Left ventricle myocardium inferior (tissue), 1 donor: Measurements from ENCODE around the gene KIFC3. TPM values are rescaled to one million over a fixed set of nuclear protein-coding genes. Genes with fewer than 3 reads are reported as not detected.

Source experiments
- DNase-seq: peaks from one replicate; pipeline ENCODE4 v3.0.0-alpha.2; 2020
- H3K27ac ChIP-seq: fragments of 200-600 bp; replicated peaks from 2 replicates; pipeline ENCODE4 v1.8.0; 2021
- H3K27me3 ChIP-seq: fragments of 200-600 bp; 2 replicates; pipeline ENCODE4 v1.8.0; 2021; ENCODE audit warnings: low read depth
- H3K36me3 ChIP-seq: fragments of 200-600 bp; 2 replicates; pipeline ENCODE4 v1.8.0; 2021
- H3K4me1 ChIP-seq: fragments of 200-600 bp; 2 replicates; pipeline ENCODE4 v1.8.0; 2021
- H3K4me3 ChIP-seq: fragments of 200-600 bp; 2 replicates; pipeline ENCODE4 v1.8.0; 2021; ENCODE audit warnings: mild to moderate bottlenecking, moderate library complexity
- H3K9me3 ChIP-seq: fragments of 200-600 bp; replicated peaks from 2 replicates; pipeline ENCODE4 v1.8.0; 2021
- CTCF ChIP-seq: fragments of 200-600 bp; IDR thresholded peaks from 2 replicates; pipeline ENCODE4 v1.8.0; 2021; ENCODE audit warnings: antibody characterized with exemption, mild to moderate bottlenecking, borderline replicate concordance
- intact Hi-C: fragments of 100-400 bp; cut with micrococcal nuclease; formaldehyde crosslinking; loops from one replicate; pipeline ENCODE4 v1.11.0; 2022
- total RNA-seq: library from RNA; stranded (reverse); fragmentation: NEBNext Ultra II Directional; extraction: Animal tissue kit (Norgen Biotek cat#: 25700); gene quantifications from one replicate; pipeline ENCODE4 v1.2.1, GENCODE V29; 2021
- donor health status: DM: no; HTN: yes; CAD: no; lungs with severe emphysema.

The KIFC3 gene
- total RNA-seq, 1 donor from 2014 or later: 63.5 TPM

- H3K36me3 ChIP-seq: peaks cover 54% of the 10 kb centered on the region
- no peaks in the 10 kb centered on the region for H3K9me3 ChIP-seq
- intact Hi-C loops: no loop called here
- H3K4me3 ChIP-seq: no peak overlapping the region
- H3K27me3 ChIP-seq: no peaks in the 10 kb centered on the region
- H3K27ac ChIP-seq: no peak overlapping the region
- H3K4me1 ChIP-seq: peaks cover 9% of the 10 kb centered on the region
- DNase-seq: no peak
- no peak for TF ChIP-seq CTCF
Measured at GRCh38 chr16:57775661-57776469, 26.4 kb downstream of the KIFC3 start.

GRCh38 chr16:57774705-57775285, 27.5 kb downstream of the KIFC3 start:
- no peaks in the 10 kb centered on the region for H3K27me3 ChIP-seq
- peaks cover 9% of the 10 kb centered on the region for H3K4me1 ChIP-seq
- peaks cover 63% of the 10 kb centered on the region for H3K36me3 ChIP-seq
- no peaks in the 10 kb centered on the region for H3K9me3 ChIP-seq
- no peak for TF ChIP-seq CTCF
- intact Hi-C loops: no loop called here
- no peak overlapping the region for H3K27ac ChIP-seq
- no peak overlapping the region for H3K4me3 ChIP-seq
- no peak for DNase-seq

GRCh38 chr16:57773655-57774295, 28.5 kb downstream of the KIFC3 start:
- DNase-seq: peak; percentile 46
- intact Hi-C loops: no loop called here
- TF ChIP-seq CTCF: no peak
- peaks cover 9% of the 10 kb centered on the region for H3K4me1 ChIP-seq
- H3K27ac ChIP-seq: no peak overlapping the region
- no peak overlapping the region for H3K4me3 ChIP-seq
- H3K9me3 ChIP-seq: no peaks in the 10 kb centered on the region
- no peaks in the 10 kb centered on the region for H3K27me3 ChIP-seq
- H3K36me3 ChIP-seq: peaks cover 63% of the 10 kb centered on the region

- Histone ChIP-seq H3K36me3 (peaks cover 62% of the 10 kb centered on the region), H3K9me3 (no peaks in the 10 kb centered on the region), H3K27me3 (no peaks in the 10 kb centered on the region), H3K4me3 (no peak overlapping the region), H3K27ac (no peak overlapping the region), H3K4me1 (peaks cover 9% of the 10 kb centered on the region)
- intact Hi-C loops: no loop called here
- TF ChIP-seq CTCF: no peak
- no peak for DNase-seq
Measured at GRCh38 chr16:57773019-57773418, 29.3 kb downstream of the KIFC3 start.

GRCh38 chr16:57771141-57771785, 31.0 kb downstream of the KIFC3 start:
- intact Hi-C loops: no loop called here
- DNase-seq: no peak
- no peak for TF ChIP-seq CTCF
- Histone ChIP-seq H3K36me3 (peaks cover 68% of the 10 kb centered on the region), H3K27ac (no peak overlapping the region), H3K4me3 (no peak overlapping the region), H3K27me3 (no peaks in the 10 kb centered on the region), H3K4me1 (peaks cover 9% of the 10 kb centered on the region), H3K9me3 (no peaks in the 10 kb centered on the region)
